ENCODE data around the gene PERP.
"Not testable (repeated sequence)": the region's sequence is repeated elsewhere in the genome, so short reads cannot be mapped to it uniquely, and the experiment has no call there.

PERP gene

DNA sequence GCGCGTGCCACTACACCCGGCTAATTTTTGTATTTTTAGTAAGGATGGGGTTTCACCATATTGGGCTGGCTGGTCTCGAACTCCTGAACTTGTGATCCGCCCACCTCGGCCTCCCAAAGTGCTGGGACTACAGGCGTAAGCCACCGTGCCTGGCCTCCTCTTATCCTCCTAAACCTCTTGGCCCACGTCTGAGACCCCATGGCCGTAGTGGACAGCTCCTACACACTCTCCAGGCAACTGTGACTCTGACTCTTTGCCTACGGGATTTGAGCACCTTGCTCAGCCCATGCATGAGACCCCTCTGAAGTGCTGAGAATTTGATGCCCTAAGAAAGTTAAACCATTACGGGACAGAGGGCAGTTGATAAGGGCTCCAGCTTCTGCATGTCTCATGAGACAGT, 25.0 kb downstream of the PERP start:
- no peaks in the 10 kb centered on the region for H3K27me3 ChIP-seq (replicated peaks; ENCODE audit: insufficient read depth, low read length)
- no peaks in the 10 kb centered on the region for H3F3A ChIP-seq (ENCODE audit: insufficient read depth, low read length)
- no peak overlapping the region for H3K27ac ChIP-seq (ENCODE audit: low read length)
- no peaks in the 10 kb centered on the region for H3K4me1 ChIP-seq (ENCODE audit: low read length)
- no peaks in the 10 kb centered on the region for H3K9me2 ChIP-seq (replicated peaks; ENCODE audit: insufficient read depth, low read length)
- H3K9ac ChIP-seq (ENCODE audit: low read length): no peak overlapping the region
- no peaks in the 10 kb centered on the region for H3K36me3 ChIP-seq (replicated peaks; ENCODE audit: insufficient read depth, low read length)
- H3K9me3 ChIP-seq (replicated peaks; ENCODE audit: insufficient read depth, low read length): no peaks in the 10 kb centered on the region
- H4K20me1 ChIP-seq (ENCODE audit: insufficient read depth, low read length): no peaks in the 10 kb centered on the region
- H3K4me2 ChIP-seq (ENCODE audit: low read depth, low read length): no peak overlapping the region
- H3K4me3 ChIP-seq (ENCODE audit: low read length): no peak overlapping the region
- TF ChIP-seq, protein P1, sequence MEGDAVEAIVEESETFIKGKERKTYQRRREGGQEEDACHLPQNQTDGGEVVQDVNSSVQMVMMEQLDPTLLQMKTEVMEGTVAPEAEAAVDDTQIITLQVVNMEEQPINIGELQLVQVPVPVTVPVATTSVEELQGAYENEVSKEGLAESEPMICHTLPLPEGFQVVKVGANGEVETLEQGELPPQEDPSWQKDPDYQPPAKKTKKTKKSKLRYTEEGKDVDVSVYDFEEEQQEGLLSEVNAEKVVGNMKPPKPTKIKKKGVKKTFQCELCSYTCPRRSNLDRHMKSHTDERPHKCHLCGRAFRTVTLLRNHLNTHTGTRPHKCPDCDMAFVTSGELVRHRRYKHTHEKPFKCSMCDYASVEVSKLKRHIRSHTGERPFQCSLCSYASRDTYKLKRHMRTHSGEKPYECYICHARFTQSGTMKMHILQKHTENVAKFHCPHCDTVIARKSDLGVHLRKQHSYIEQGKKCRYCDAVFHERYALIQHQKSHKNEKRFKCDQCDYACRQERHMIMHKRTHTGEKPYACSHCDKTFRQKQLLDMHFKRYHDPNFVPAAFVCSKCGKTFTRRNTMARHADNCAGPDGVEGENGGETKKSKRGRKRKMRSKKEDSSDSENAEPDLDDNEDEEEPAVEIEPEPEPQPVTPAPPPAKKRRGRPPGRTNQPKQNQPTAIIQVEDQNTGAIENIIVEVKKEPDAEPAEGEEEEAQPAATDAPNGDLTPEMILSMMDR (IDR thresholded peaks at IDR 0.05; ENCODE audit: low read length): no peak
- no peak for TF ChIP-seq EZH2 (optimal IDR thresholded peaks at IDR 0.05; ENCODE audit: low read depth, low read length)
- H2AFZ ChIP-seq (ENCODE audit: low read length): no peak overlapping the region
- no peaks in the 10 kb centered on the region for H3K79me2 ChIP-seq (ENCODE audit: low read length)
- DNase-seq: no peak

DNA sequence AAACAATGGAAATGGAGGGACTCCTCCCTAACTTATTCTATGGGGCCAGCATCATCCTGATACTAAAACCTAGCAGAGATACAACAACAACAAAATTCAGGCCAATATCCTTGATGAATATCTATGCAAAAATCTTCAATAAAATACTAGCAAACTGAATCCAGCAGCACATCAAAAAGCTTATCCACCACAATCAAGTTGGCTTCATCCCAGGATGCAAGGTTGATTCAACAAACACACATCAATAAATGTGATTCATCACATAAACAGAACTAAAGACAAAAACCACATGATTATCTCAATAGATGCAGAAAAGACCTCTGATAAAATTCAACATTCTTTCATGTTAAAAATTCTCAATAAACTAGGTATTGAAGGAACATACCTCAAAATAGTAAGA, 27.7 kb downstream of the PERP start:
- H3K4me2 ChIP-seq (ENCODE audit: low read depth, low read length); H3K9ac ChIP-seq (ENCODE audit: low read length); H3K4me1 ChIP-seq (ENCODE audit: low read length); H3K27me3 ChIP-seq (replicated peaks; ENCODE audit: insufficient read depth, low read length); H3K79me2 ChIP-seq (ENCODE audit: low read length); H3F3A ChIP-seq (ENCODE audit: insufficient read depth, low read length); H3K9me3 ChIP-seq (replicated peaks; ENCODE audit: insufficient read depth, low read length); H3K9me2 ChIP-seq (replicated peaks; ENCODE audit: insufficient read depth, low read length); DNase-seq; H3K36me3 ChIP-seq (replicated peaks; ENCODE audit: insufficient read depth, low read length); H3K4me3 ChIP-seq (ENCODE audit: low read length); H2AFZ ChIP-seq (ENCODE audit: low read length); H4K20me1 ChIP-seq (ENCODE audit: insufficient read depth, low read length); H3K27ac ChIP-seq (ENCODE audit: low read length): not testable (repeated sequence)

DNA sequence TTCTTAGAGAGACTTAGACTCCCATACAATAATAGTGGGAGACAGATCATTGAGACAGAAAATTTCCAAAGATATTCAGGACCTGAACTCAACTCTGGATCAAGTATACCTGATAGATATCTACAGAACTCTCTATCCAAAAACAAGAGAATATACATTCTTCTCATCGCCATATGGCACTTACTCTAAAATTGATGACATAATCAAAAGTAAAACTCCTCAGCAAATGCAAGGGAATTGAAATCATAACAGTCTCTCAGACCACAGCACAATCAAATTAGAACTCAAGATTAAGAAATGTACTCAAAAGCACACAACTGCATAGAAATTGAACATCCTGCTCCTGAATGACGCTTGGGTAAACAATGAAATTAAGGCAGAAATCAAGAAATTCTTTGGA, 28.7 kb downstream of the PERP start:
- H3K79me2 ChIP-seq (ENCODE audit: low read length): no peaks in the 10 kb centered on the region
- H3K36me3 ChIP-seq (replicated peaks; ENCODE audit: insufficient read depth, low read length): no peaks in the 10 kb centered on the region
- no peak for DNase-seq
- no peaks in the 10 kb centered on the region for H4K20me1 ChIP-seq (ENCODE audit: insufficient read depth, low read length)
- no peak overlapping the region for H3K4me2 ChIP-seq (ENCODE audit: low read depth, low read length)
- no peaks in the 10 kb centered on the region for H3K27me3 ChIP-seq (replicated peaks; ENCODE audit: insufficient read depth, low read length)
- H2AFZ ChIP-seq (ENCODE audit: low read length): no peak overlapping the region
- no peaks in the 10 kb centered on the region for H3F3A ChIP-seq (ENCODE audit: insufficient read depth, low read length)
- TF ChIP-seq EZH2phosphoT487 (IDR thresholded peaks at IDR 0.05; ENCODE audit: low read length) (no peak), EZH2 (optimal IDR thresholded peaks at IDR 0.05; ENCODE audit: low read depth, low read length) (no peak)
- TF ChIP-seq, protein P1 (IDR thresholded peaks at IDR 0.05; ENCODE audit: low read length): no peak
- H3K9me3 ChIP-seq (replicated peaks; ENCODE audit: insufficient read depth, low read length): no peaks in the 10 kb centered on the region
- H3K4me1 ChIP-seq (ENCODE audit: low read length): no peaks in the 10 kb centered on the region
- no peaks in the 10 kb centered on the region for H3K9me2 ChIP-seq (replicated peaks; ENCODE audit: insufficient read depth, low read length)
- H3K4me3 ChIP-seq (ENCODE audit: low read length): no peak overlapping the region
- H3K9ac ChIP-seq (ENCODE audit: low read length): no peak overlapping the region
- H3K27ac ChIP-seq (ENCODE audit: low read length): no peak overlapping the region

DNA sequence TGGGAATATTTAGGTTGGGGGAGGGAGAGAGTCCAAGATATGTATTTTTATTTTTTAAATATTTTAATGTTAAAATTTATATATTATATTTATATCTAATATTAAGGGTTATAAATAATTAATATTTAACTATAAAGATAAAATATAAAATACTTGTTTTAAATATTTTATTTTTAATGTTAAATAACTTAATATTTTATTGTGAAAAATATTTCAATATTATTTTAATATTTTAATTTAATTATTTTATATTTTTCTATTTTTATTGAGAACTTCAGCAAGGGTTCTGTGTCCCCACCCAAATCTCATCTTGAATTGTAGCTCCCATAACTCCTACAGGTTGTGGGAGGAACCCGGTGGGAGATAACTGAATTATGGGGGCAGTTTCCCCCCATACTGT, 34.0 kb downstream of the PERP start:
- Histone ChIP-seq H3K27me3 (replicated peaks; ENCODE audit: insufficient read depth, low read length) (no peaks in the 10 kb centered on the region), H3K27ac (ENCODE audit: low read length) (no peak overlapping the region), H3K9me2 (replicated peaks; ENCODE audit: insufficient read depth, low read length) (no peaks in the 10 kb centered on the region), H3K36me3 (replicated peaks; ENCODE audit: insufficient read depth, low read length) (no peaks in the 10 kb centered on the region), H3K9ac (ENCODE audit: low read length) (no peak overlapping the region), H3K4me2 (ENCODE audit: low read depth, low read length) (no peak overlapping the region), H3K4me3 (ENCODE audit: low read length) (no peak overlapping the region), H3F3A (ENCODE audit: insufficient read depth, low read length) (no peaks in the 10 kb centered on the region), H3K79me2 (ENCODE audit: low read length) (no peaks in the 10 kb centered on the region), H3K4me1 (ENCODE audit: low read length) (no peaks in the 10 kb centered on the region), H2AFZ (ENCODE audit: low read length) (no peak overlapping the region), H4K20me1 (ENCODE audit: insufficient read depth, low read length) (no peaks in the 10 kb centered on the region), H3K9me3 (replicated peaks; ENCODE audit: insufficient read depth, low read length) (no peaks in the 10 kb centered on the region)
- TF ChIP-seq EZH2 (optimal IDR thresholded peaks at IDR 0.05; ENCODE audit: low read depth, low read length) (no peak), EZH2phosphoT487 (IDR thresholded peaks at IDR 0.05; ENCODE audit: low read length) (no peak)
- TF ChIP-seq, protein P1 (IDR thresholded peaks at IDR 0.05; ENCODE audit: low read length): no peak
- DNase-seq: no peak
